Left colon (tissue), 2 donors: Measurements from ENCODE around the gene GGT6. TPM values are rescaled to one million over a fixed set of nuclear protein-coding genes. Genes with fewer than 3 reads are reported as not detected.

ENCODE experiments used
- ATAC-seq: fragments of 200-7000 bp; cut with Tn5 transposase; one replicate; pipeline ENCODE4 v1.9.1; 2020; ENCODE audit warnings: mild to moderate bottlenecking, moderate library complexity
- DNase-seq, 2 donors: peaks; one replicate each; pipeline ENCODE4 v3.0.0-alpha.2; 2020
- intact Hi-C, 2 donors: fragments of 100-400 bp; cut with DNase I in 1 of 2; cut with micrococcal nuclease in 1 of 2; formaldehyde crosslinking; loops; one replicate each; pipeline versions ENCODE4 v1.11.2 to v1.14.0; 2022; cut with DNase I, micrococcal nuclease
- total RNA-seq, 2 donors: library from RNA; stranded (reverse); fragmentation: NEBNext Ultra II Directional; extraction: Animal tissue kit (Norgen Biotek cat#: 25700); gene quantifications; one replicate each; pipeline ENCODE4 v1.2.1, GENCODE V29; 2021
- donor health status: DM: no; HTN: no; CAD: no.
- donor health status: DM: yes; HTN: yes; CAD: no.

GGT6 gene
- total RNA-seq, 2 donors from 2014 or later, result 185 to 232 TPM

DNA sequence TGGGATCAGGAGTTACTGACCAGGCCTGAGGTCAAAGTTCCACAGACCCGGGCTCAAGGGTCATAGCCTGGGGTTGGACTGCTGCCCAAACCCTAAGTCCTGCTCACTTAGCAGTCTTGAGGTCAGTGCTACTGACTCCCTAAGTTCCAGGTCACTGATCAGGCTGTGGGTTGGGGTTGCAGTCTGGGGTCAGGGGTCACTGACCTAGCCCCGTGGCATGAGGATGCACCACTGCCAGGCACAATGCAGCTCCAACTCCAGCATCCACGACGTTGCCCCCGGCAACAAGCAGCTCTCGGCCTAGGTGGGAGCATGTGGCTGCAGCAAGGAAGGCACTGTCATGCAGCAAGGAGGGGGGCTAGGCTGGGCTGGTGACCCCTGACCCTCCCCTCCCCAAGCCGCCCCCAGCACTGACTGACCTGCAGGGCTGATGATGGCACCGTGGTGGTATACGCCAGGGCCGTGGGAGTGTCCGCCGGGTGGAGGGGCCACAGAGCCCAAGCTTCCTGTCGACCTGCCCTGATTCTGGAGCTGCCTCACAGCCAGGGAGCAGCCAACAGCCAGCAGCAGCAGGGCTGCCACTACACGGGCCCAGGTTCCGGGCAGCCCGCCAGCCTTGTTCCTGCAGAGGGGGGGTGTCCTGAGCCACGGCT, 1.1 kb downstream of the GGT6 start:
- ATAC-seq, result peak; percentile 22
- DNase-seq, result peak; percentile 50 to 58
- intact Hi-C loops, result no loop called here

DNA sequence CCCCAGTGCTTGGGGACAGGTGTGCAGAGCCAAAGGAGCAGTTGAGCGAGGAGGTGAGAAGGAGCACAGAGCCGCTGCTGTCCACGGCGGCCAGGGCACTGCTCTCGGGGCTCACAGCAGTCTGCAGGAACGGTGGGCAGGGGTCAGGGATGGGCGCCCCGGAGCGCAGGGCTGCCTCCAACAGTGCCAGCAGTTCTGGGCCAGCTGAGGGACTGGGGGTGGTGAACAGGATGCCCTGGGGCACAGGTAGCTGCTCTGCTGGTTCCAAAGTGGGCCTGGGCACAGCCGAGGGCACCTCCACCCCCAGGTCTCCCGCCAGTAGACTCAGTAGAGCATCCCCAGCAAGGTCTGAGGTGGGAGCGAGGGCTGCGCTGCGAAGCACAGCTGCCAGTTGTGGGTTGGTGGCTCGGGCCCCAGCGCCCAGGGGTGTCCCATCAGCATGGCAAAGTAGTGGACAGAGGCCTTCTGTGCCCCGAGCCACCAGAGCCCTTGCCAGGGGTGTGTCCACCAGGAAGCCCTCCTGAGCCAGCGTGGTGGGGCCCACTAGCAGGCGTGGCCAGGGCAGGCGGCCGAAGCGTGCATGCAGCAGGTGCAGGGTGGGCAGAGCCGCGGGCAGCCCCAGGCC, 1.9 kb downstream of the GGT6 start:
- ATAC-seq (no peak), DNase-seq (no peak)
- intact Hi-C loops, result no loop called here

DNA sequence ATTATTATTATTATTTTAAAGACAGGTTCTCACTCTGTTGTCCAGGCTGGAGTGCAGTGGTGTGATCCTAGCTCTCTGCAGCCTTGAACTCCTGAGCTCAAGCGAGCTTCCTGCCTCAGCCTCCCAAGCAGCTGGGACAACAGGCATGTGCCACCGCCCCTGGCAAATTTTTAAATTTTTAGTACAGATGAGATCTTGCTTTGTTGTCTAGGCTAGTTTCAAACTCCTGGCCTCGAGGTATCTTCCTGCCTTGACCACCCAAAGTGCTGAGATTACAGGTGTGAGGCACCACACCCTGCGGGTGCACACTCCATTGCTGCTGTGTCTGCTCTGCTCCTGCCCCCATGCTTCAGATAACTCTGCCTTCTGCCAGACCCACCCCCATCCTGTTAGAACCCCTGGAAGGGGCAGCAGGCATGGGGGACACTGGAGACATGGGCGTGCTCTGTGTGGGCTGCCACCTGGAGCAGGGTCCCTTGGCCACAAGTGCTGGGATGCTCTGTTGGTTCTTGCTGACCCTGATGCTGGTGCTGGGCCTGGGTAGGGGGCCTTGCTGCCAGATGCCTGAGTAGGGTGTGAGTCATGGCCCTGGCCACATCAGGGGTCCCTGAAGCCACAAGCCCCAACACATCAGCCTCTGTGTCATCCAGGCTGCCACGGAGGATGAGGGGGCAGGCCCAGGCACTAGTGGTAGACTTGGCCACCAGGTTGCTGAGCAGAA, 2.6 kb downstream of the GGT6 start:
- DNase-seq (no peak), ATAC-seq (no peak)
- intact Hi-C loops, result no loop called here

DNA sequence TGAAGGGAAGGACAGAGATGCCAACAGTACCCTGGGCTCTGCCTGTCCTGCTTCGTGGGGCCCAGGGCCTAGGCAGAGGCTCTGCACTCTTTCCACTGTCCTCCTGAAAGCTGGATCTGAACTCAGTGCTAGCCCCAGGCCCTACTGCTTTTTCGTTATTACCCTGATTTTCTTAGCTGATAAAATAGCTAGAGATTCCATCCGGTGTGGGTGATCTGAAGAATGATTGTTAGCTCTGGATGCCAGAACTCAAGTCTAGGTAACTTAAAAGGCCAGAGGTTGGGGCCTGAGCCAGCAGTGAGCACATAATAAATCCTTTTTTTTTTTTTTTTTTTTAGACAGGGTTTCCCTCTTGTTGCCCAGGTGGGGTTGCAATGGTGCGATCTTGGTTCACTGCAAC, 3.4 kb downstream of the GGT6 start:
- no peak for ATAC-seq
- intact Hi-C loops, result no loop called here
- DNase-seq, result no peak

- ATAC-seq, result no peak
- no peak for DNase-seq
- intact Hi-C loops, result no loop called here
Measured at GRCh38 chr17:4555873-4556759, 4.3 kb downstream of the GGT6 start.

DNA sequence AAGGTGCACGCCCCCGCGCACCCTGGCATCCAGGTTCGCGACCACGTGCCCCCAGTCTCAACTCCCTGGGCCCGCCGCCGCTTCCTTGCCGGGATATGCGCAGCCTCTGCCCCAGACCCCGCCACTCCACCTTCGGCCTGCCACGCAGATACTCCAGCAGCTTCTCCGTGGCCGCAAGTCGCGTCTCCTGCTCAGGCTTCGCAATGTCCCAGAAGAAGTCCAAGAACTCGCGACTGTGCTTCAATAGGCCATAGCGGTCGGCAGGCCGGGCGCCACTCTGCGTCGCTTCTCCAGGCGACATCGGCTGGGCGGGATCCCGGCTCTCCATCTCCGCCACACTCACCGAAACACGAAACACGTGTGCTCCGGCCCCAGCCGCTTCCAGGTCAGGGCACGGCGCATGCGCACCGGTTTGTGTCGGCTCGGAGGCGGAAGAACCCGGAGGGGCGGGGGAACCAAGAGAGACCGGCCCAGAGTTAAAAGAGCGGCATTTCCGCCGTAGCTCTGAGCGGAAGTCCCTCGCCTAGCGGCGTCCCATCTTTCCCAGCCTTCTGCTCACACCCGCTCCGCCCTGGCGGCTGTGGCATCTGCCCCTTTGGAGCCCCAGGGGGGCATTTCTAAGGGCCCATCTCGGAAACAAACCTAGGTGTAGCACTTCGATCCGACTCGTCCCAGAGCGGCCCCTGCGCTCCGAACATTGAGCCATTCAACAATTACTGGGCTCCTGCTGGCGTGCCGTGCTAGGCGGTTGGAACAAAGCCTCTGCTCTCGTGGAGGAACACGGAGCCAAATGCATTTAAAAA, 5.2 kb downstream of the GGT6 start, which contains the start of gene MYBBP1A:
Gene MYBBP1A, minus strand, starts transcription at position 388 of the 803 bp plus-strand sequence. Its CDS starts 60 bp downstream, at position 328.
- ATAC-seq (peak; percentile 80), DNase-seq (peak; percentile 97 to 99)
- intact Hi-C loops, result no loop called here

DNA sequence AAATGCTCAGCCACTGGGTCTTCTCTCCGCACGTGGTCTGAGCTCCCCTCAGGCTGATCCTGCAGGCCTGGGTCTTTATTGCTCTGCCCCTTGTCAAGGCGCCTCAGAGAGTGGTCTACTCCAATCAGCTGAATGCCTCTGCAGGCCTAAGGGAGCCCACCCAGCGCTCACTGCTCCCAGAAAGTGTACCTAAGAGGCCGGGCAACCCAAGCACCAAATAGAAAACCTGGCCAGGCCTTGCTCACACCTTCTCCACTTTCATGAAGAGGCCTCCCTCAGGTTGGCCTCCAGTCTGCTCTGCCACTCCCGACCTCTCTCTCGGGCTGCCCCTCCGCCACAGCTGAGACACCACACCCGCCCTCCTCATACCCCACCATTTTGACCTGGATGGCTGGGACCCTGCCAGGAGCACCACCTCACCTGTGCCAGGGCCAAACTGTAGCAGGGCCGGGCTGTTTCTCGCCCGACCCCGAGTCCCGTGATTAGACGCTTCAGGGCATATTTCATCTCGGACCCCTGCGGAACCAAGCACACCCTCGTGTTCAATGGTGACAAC, 5.9 kb downstream of the GGT6 start:
- intact Hi-C loops, result no loop called here
- DNase-seq (no peak), ATAC-seq (peak; percentile 11)

DNA sequence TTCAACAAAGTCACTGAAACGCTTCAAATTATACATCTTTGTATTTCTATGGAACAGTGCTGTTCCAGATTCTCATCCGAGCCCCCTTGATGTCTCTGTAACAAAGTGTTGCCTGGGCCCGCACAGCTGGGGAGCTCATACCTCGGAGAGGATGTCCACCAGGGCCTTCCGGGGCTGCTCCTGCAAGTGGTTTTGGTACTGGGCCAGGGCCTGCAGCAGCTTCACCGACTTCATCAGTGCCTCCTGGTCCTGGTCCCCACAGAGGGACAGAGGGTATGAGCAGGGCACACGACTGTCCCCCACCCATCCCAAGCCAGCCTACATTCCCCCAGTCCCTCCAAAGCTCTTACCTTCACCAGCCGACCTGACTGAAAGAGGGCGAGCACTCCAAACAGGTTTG, 6.7 kb downstream of the GGT6 start:
- intact Hi-C loops, result no loop called here
- ATAC-seq (no peak), DNase-seq (no peak)

DNA sequence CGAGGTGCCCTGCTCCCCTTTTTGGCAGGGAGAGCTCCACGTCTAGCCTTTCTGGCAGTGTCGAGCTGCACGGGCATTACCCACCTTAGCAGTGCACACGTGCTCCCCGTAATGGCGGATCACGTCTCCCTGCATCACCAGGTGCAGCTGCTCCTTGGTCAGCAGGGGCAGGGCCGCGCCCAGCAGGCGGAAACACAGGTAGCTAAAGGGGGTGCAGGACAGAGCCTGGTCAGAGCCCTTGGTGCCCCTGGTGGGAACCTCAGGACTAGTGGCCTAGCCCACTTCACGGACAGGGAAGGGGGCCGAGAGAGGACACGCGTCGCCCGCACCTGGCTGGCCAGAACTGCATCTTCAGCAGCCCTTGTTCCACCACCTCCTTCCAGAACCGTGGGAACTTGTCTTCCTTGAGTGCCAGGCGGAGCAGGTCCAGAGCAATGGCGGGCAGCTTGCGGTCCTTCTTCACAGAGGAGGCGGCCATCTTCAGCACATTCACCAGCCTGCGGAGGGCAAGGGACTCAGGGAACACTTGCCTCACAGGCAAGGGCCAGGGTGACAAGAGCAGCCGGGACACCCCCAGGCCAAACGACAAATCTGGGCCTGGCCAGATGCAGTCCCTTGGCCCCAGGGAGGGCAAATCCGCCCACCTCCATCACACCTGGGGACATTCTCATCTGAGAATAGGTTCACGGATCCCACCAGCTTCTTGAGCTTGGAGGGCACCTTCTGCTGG, 8.4 kb downstream of the GGT6 start:
- intact Hi-C loops, result no loop called here
- no peak for ATAC-seq
- no peak for DNase-seq

GRCh38 chr17:4551141-4551540, 9.2 kb downstream of the GGT6 start:
- DNase-seq (no peak), ATAC-seq (no peak)
- intact Hi-C loops, result no loop called here

- intact Hi-C loops, result no loop called here
- ATAC-seq (no peak), DNase-seq (no peak)
Measured at GRCh38 chr17:4550534-4551039, 9.8 kb downstream of the GGT6 start.

GRCh38 chr17:4549781-4550533, 10.4 kb downstream of the GGT6 start:
- DNase-seq, result no peak
- intact Hi-C loops, result no loop called here
- ATAC-seq, result no peak

GRCh38 chr17:4548721-4549531, 11.5 kb downstream of the GGT6 start:
- intact Hi-C loops, result no loop called here

DNA sequence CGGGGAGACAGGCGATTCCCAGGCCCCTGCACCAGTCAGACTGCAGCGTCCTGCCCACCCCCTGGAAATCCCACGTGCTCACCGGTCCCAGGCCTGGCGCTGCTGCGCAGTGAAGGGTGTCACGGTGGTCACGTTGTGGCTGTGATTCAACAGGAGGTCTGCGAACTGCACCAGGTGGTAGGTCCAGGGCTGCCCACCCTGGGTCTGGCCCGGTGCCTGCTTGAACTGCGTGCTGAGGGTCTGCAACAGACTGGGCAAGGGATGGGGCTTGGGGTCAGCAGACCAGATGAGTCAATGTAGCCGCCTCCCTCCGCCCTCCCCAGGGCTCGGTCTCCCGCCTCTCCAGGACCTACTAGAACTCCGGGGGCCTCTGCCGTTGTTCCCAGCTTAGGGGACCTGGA, 12.3 kb downstream of the GGT6 start:
- intact Hi-C loops, result no loop called here
- DNase-seq, result no peak
- no peak for ATAC-seq

More at GRCh38 chr17:4548721-4549531, 11.5 kb downstream of the GGT6 start:
- DNase-seq (no peak), ATAC-seq (no peak)

DNA sequence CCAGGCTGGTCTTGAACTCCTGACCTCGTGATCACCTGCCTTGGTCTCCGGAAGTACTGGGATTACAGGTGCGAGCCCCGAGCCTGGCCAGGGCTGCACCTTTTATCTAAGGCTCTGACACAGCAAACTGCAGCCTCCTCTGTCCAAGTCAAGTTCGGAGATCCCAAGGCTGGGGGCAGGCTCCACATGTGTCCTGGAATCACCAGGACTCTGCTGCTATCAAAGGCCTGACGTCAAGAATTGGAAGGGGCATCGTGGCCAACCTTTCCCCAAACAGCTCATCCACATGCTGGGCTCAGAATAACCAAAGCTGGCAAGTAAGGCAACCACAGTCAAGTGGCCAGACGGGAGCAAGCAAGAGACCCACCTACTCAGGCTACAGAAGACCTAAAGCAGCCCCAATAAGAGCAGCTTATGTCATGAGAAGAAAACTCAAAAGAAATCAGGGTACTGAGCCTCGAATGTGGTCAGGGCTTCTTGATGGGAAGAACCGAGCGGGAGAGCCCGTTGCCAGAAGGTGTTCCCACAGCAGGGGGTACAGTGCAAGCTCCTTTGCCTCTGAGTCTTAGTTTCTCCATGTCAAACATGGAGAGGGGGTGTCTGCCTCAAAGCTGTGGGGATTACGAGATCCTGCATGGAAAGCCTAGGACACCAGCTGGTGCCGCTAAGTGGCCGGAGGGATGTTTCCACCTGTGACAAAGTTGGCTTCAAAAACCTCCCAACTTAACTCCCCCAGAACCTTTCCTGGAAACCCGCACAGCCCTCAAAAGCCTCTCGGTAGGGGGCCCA, 13.1 kb downstream of the GGT6 start:
- ATAC-seq (no peak), DNase-seq (no peak)
- intact Hi-C loops, result no loop called here
